ENCODE measurements around the gene ANKRD12.

- TF ChIP-seq CTCF (IDR thresholded peaks at IDR 0.05) (no peak), CDX4 (CRISPR knock-in tag; IDR thresholded peaks at IDR 0.05; ENCODE audit: borderline replicate concordance) (no peak), CREB1 (CRISPR knock-in tag; IDR thresholded peaks at IDR 0.05) (no peak), SP1 (CRISPR knock-in tag; conservative IDR thresholded peaks at IDR 0.05) (no peak), SMAD3 (CRISPR knock-in tag; IDR thresholded peaks at IDR 0.05; ENCODE audit: borderline replicate concordance) (no peak), ZNF317 (CRISPR knock-in tag; IDR thresholded peaks at IDR 0.05; ENCODE audit: borderline replicate concordance, low read depth) (no peak)
- TF ChIP-seq, protein P1, sequence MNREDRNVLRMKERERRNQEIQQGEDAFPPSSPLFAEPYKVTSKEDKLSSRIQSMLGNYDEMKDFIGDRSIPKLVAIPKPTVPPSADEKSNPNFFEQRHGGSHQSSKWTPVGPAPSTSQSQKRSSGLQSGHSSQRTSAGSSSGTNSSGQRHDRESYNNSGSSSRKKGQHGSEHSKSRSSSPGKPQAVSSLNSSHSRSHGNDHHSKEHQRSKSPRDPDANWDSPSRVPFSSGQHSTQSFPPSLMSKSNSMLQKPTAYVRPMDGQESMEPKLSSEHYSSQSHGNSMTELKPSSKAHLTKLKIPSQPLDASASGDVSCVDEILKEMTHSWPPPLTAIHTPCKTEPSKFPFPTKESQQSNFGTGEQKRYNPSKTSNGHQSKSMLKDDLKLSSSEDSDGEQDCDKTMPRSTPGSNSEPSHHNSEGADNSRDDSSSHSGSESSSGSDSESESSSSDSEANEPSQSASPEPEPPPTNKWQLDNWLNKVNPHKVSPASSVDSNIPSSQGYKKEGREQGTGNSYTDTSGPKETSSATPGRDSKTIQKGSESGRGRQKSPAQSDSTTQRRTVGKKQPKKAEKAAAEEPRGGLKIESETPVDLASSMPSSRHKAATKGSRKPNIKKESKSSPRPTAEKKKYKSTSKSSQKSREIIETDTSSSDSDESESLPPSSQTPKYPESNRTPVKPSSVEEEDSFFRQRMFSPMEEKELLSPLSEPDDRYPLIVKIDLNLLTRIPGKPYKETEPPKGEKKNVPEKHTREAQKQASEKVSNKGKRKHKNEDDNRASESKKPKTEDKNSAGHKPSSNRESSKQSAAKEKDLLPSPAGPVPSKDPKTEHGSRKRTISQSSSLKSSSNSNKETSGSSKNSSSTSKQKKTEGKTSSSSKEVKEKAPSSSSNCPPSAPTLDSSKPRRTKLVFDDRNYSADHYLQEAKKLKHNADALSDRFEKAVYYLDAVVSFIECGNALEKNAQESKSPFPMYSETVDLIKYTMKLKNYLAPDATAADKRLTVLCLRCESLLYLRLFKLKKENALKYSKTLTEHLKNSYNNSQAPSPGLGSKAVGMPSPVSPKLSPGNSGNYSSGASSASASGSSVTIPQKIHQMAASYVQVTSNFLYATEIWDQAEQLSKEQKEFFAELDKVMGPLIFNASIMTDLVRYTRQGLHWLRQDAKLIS (CRISPR knock-in tag; IDR thresholded peaks at IDR 0.05; ENCODE audit: borderline replicate concordance) = no peak
- TF ChIP-seq, protein P2, sequence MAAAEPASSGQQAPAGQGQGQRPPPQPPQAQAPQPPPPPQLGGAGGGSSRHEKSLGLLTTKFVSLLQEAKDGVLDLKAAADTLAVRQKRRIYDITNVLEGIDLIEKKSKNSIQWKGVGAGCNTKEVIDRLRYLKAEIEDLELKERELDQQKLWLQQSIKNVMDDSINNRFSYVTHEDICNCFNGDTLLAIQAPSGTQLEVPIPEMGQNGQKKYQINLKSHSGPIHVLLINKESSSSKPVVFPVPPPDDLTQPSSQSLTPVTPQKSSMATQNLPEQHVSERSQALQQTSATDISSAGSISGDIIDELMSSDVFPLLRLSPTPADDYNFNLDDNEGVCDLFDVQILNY (CRISPR knock-in tag; IDR thresholded peaks at IDR 0.05) = no peak
Measured at GRCh38 chr18:9140381-9140780, 3.8 kb downstream of the ANKRD12 start.
